ENCODE measurements around the gene ACTG1. TPM values are rescaled to one million over a fixed set of nuclear protein-coding genes. Genes with fewer than 3 reads are reported as not detected.

Gene ACTG1
- total and polyA plus RNA-seq, 2 of the 13 experiments (the other 11 are each of a cell fraction or from before 2014, with no cell fraction given) = 973 to 1,138 TPM

DNA sequence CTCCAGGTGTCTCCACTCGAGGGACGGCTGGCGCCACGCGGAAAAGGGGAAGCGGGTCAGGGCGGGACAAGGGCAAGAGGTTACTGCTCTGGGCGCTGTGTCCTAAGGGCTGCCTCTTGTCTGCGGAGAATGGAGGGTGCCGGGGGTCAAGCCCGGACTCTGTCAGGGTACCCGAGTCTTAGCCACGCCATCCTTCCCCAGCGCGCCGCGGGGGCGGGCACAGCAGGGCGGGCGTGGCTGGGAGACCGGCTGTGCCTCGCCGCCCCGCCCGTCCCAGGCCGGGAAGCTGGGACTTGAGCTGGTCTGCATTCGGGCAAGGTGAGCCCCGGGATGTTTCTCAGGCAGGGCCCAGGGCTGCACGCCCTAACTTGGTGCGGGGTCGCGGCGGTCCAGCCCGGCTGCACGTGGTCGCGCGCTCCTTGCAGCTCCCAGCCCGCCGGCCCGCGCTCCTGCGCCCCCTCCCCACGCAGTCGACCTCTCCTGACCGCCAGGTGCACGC is 6.2 kb upstream of the ACTG1 start (continued):
- peak; percentile 64; the same call in 1 of the 2 replicates for TF ChIP-seq ZNF446 (CRISPR knock-in tag; IDR thresholded peaks at IDR 0.05)
- no peak for TF ChIP-seq GFI1 (CRISPR knock-in tag; IDR thresholded peaks at IDR 0.05; ENCODE audit: borderline replicate concordance)
- 0 out of 2 replicates have a peak, but pooled peaks have one; percentile 33 for TF ChIP-seq REPIN1 (CRISPR knock-in tag; IDR thresholded peaks at IDR 0.05; ENCODE audit: borderline replicate concordance, low read depth)
- peak; percentile 64; the same call in 1 of the 2 replicates for TF ChIP-seq PCBP1 (IDR thresholded peaks at IDR 0.05; ENCODE audit: borderline replicate concordance, low read depth, low read length)
- peak; percentile 22; the same call in 1 of the 2 replicates for TF ChIP-seq RFXAP (CRISPR knock-in tag; IDR thresholded peaks at IDR 0.05; ENCODE audit: borderline replicate concordance)
- TF ChIP-seq ZNF564 (CRISPR knock-in tag; IDR thresholded peaks at IDR 0.05) = 0 out of 2 replicates have a peak, but pooled peaks have one; percentile 0
- TF ChIP-seq ZNF773 (CRISPR knock-in tag; IDR thresholded peaks at IDR 0.05; ENCODE audit: borderline replicate concordance) = no peak
- TF ChIP-seq NFKB2 (CRISPR knock-in tag; IDR thresholded peaks at IDR 0.05; ENCODE audit: borderline replicate concordance) = 0 out of 2 replicates have a peak, but pooled peaks have one; percentile 53
- TF ChIP-seq RBAK (CRISPR knock-in tag; IDR thresholded peaks at IDR 0.05) = no peak
- TF ChIP-seq, protein P1, sequence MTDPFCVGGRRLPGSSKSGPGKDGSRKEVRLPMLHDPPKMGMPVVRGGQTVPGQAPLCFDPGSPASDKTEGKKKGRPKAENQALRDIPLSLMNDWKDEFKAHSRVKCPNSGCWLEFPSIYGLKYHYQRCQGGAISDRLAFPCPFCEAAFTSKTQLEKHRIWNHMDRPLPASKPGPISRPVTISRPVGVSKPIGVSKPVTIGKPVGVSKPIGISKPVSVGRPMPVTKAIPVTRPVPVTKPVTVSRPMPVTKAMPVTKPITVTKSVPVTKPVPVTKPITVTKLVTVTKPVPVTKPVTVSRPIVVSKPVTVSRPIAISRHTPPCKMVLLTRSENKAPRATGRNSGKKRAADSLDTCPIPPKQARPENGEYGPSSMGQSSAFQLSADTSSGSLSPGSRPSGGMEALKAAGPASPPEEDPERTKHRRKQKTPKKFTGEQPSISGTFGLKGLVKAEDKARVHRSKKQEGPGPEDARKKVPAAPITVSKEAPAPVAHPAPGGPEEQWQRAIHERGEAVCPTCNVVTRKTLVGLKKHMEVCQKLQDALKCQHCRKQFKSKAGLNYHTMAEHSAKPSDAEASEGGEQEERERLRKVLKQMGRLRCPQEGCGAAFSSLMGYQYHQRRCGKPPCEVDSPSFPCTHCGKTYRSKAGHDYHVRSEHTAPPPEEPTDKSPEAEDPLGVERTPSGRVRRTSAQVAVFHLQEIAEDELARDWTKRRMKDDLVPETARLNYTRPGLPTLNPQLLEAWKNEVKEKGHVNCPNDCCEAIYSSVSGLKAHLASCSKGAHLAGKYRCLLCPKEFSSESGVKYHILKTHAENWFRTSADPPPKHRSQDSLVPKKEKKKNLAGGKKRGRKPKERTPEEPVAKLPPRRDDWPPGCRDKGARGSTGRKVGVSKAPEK (CRISPR knock-in tag; IDR thresholded peaks at IDR 0.05; ENCODE audit: borderline replicate concordance) = no peak
- no peak for TF ChIP-seq NFYC (CRISPR knock-in tag; IDR thresholded peaks at IDR 0.05)
- TF ChIP-seq ZMYM2 (CRISPR knock-in tag; IDR thresholded peaks at IDR 0.05) = no peak
- TF ChIP-seq, protein P2, sequence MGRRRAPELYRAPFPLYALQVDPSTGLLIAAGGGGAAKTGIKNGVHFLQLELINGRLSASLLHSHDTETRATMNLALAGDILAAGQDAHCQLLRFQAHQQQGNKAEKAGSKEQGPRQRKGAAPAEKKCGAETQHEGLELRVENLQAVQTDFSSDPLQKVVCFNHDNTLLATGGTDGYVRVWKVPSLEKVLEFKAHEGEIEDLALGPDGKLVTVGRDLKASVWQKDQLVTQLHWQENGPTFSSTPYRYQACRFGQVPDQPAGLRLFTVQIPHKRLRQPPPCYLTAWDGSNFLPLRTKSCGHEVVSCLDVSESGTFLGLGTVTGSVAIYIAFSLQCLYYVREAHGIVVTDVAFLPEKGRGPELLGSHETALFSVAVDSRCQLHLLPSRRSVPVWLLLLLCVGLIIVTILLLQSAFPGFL (CRISPR knock-in tag; IDR thresholded peaks at IDR 0.05) = 0 out of 2 replicates have a peak, but pooled peaks have one; percentile 45
- 0 out of 2 replicates have a peak, but pooled peaks have one; percentile 30 for TF ChIP-seq ZBTB38 (CRISPR knock-in tag; IDR thresholded peaks at IDR 0.05)
- 0 out of 2 replicates have a peak, but pooled peaks have one; percentile 25 for TF ChIP-seq ZIK1 (CRISPR knock-in tag; IDR thresholded peaks at IDR 0.05; ENCODE audit: borderline replicate concordance, low read depth)
- TF ChIP-seq ETV6 (CRISPR knock-in tag; conservative IDR thresholded peaks at IDR 0.05) = 0 out of 2 replicates have a peak, but pooled peaks have one; percentile 22
- TF ChIP-seq, protein P3, sequence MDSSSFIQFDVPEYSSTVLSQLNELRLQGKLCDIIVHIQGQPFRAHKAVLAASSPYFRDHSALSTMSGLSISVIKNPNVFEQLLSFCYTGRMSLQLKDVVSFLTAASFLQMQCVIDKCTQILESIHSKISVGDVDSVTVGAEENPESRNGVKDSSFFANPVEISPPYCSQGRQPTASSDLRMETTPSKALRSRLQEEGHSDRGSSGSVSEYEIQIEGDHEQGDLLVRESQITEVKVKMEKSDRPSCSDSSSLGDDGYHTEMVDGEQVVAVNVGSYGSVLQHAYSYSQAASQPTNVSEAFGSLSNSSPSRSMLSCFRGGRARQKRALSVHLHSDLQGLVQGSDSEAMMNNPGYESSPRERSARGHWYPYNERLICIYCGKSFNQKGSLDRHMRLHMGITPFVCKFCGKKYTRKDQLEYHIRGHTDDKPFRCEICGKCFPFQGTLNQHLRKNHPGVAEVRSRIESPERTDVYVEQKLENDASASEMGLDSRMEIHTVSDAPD (CRISPR knock-in tag; IDR thresholded peaks at IDR 0.05) = 0 out of 2 replicates have a peak, but pooled peaks have one; percentile 69
